Thymus (tissue), 11 donors: Measurements from ENCODE around the gene ATRN. TPM values are rescaled to one million over a fixed set of nuclear protein-coding genes. Genes with fewer than 3 reads are reported as not detected.

Experiments
- DNase-seq, 9 donors: peaks; one replicate each; pipeline ENCODE4 v3.0.0-alpha.2; 2013; ENCODE audit warnings: low spot score in 9 of 9, low read depth in 6 of 9, missing footprints in 1 of 9
- H3K27ac ChIP-seq, 2 donors: one replicate each; pipeline ENCODE4 v1.5.1; 2013; ENCODE audit warnings: control low read depth in 1 of 2, low read depth in 1 of 2, low read length in 1 of 2, mild to moderate bottlenecking in 1 of 2, moderate library complexity in 1 of 2
- H3K27me3 ChIP-seq, 2 donors: one replicate each; pipeline ENCODE4 v1.5.1; 2013; ENCODE audit warnings: low read length in 1 of 2; ENCODE audit not compliant: control insufficient read depth in 2 of 2, insufficient read depth in 1 of 2
- H3K36me3 ChIP-seq, 2 donors: one replicate each; pipeline ENCODE4 v1.5.1; 2013; ENCODE audit warnings: low read length in 1 of 2, mild to moderate bottlenecking in 1 of 2, moderate library complexity in 1 of 2; ENCODE audit not compliant: control insufficient read depth in 2 of 2, insufficient read depth in 2 of 2
- H3K4me1 ChIP-seq, 2 donors: one replicate each; pipeline ENCODE4 v1.5.1; 2013; ENCODE audit warnings: low read length in 2 of 2; ENCODE audit not compliant: control insufficient read depth in 2 of 2, insufficient read depth in 2 of 2
- H3K4me3 ChIP-seq, 2 donors: one replicate each; pipeline ENCODE4 v1.5.1; 2013; ENCODE audit warnings: low read length in 2 of 2, control low read depth in 1 of 2, mild to moderate bottlenecking in 1 of 2
- H3K9me3 ChIP-seq, 2 donors: one replicate each; pipeline ENCODE4 v1.5.1; 2013; ENCODE audit warnings: low read length in 1 of 2, mild to moderate bottlenecking in 1 of 2; ENCODE audit not compliant: control insufficient read depth in 2 of 2, insufficient read depth in 1 of 2
- WGBS: extraction: QIAGEN DNeasy Blood & Tissue Kit; methylation state at CpG from one replicate; pipeline ENCODE4 v1.1.7; 2013; 5-methylcytosine and 5-hydroxymethylcytosine counted together
- polyA plus RNA-seq: library from polyadenylated mRNA; stranded (reverse); fragments of 200-250 nt; gene quantifications from one replicate; pipeline ENCODE4 v1.2.3, GENCODE V29; 2013
- total RNA-seq: library from RNA; stranded (reverse); fragments of 120-200 nt; gene quantifications from one replicate; pipeline ENCODE4 v1.2.4, GENCODE V29; 2013
- donor health status: healthy.

Gene ATRN
- total and polyA plus RNA-seq, 2 donors: 4.8 to 7.4 TPM

DNA sequence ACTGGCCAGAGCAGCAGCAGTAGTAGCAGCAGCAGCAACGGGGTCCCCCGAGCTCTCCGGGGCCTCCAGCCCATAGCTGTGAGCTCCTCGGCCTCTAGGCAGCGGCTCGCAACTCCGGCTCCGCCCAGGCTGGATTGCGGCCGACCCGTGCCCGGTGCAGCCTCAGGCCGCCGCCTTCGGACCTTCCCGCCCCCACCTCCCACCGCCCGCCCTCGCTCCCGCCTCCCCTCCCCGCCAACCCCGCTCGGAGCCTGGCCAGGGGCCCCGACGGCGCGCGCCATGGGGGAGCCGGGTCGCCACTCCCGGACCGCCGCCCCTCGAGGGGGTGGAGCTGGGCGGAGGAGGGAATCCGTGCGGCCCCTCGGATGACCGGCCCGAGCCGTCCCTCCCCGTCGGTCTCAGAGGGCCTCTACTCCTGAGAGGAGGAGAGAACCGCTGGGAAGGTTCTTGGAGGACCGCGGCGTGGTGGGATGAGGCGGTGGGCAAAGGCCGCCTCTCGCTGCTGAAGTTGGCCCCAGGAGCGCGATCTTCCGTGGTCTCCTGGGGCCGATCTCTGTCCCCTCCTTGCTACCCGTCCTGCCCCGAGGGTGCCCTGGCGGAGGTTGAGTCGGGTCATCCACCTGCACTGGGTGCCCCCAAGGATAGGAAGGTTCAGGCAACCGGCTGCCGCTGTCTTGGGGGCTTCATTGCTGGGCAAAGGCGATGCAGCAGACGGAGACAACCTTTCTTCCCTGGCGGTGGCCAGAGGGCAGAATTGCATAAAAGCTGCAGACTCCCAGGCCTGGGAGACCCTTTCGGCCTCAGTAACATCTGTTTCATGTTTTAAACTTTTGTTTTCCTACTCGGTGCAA lies 211.3 kb downstream of the ATRN start, which contains the start of gene ADAM33:
Gene ADAM33 (minus strand): TSS at position 80 of the 851 bp plus-strand sequence. CDS start 6 bp downstream, at position 74.
- 7% methylated on average over 65 of the region's 65 CpGs for whole genome bisulfite sequencing

DNA sequence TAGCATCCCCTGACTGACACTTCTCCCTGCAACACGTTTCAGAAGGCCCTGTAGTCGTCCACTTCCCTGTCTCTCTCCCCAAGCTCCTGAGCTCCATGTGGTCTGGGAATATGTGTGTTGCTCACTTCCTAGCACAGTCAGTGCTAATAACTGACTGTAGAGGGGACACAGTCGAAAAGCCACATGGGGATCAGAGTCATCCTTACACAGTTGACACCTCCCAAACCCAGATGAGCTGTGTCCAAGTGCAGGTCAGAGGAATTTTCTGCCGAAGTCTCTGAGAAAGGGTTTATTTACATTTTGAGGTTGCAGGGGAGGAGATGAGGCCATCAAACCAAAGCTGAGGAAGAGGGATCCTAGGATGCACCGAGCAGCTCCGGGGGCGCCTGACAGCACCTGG lies 214.5 kb downstream of the ATRN start:
- WGBS: 82% methylated on average over 7 of the region's 7 CpGs
- peaks cover 22 to 71% of the 10 kb centered on the region in 2 donors for H3K27me3 ChIP-seq
- DNase-seq: no peak
- H3K4me1 ChIP-seq: no peaks in the 10 kb centered on the region
- H3K9me3 ChIP-seq: no peaks in the 10 kb centered on the region
- H3K4me3 ChIP-seq: no peak overlapping the region
- no peaks in the 10 kb centered on the region for H3K36me3 ChIP-seq
- no peak overlapping the region for H3K27ac ChIP-seq

More for the DNA sequence above, 211.3 kb downstream of the ATRN start, which contains the start of gene ADAM33:
- H3K4me1 ChIP-seq: no peaks in the 10 kb centered on the region
- H3K36me3 ChIP-seq: no peaks in the 10 kb centered on the region
- H3K27me3 ChIP-seq: peaks cover 27 to 94% of the 10 kb centered on the region in 2 donors
- H3K9me3 ChIP-seq: peaks cover 0 to 2% of the 10 kb centered on the region in 2 donors
- H3K4me3 ChIP-seq: no peak within 1 kb of the TSS
- no peak for DNase-seq
- no peak within 1 kb of the TSS for H3K27ac ChIP-seq

DNA sequence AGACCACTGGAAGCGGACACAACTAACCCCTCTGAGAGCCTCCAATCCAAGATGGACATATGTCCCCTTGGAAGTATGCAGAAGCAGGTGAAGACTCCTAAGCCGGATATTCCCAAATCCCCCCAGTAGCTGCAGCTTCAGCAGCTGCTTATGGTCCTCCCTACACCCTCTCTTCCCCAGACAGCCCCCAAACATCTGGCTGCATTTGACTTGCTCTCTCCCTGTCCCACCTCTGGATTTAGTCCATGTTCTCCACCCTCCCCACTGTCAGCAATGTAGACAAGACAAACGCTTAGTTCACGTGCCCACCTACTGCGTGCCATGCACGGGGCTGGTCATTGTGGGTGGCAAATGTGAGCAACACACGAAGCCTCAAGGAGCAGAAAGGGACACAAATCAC lies 215.6 kb downstream of the ATRN start:
- peaks cover 11 to 60% of the 10 kb centered on the region in 2 donors for H3K27me3 ChIP-seq
- WGBS: 94% methylated on average over 7 of the region's 7 CpGs
- H3K4me3 ChIP-seq: no peak overlapping the region
- H3K27ac ChIP-seq: no peak overlapping the region
- no peaks in the 10 kb centered on the region for H3K36me3 ChIP-seq
- H3K4me1 ChIP-seq: no peaks in the 10 kb centered on the region
- DNase-seq: no peak
- H3K9me3 ChIP-seq: no peaks in the 10 kb centered on the region

DNA sequence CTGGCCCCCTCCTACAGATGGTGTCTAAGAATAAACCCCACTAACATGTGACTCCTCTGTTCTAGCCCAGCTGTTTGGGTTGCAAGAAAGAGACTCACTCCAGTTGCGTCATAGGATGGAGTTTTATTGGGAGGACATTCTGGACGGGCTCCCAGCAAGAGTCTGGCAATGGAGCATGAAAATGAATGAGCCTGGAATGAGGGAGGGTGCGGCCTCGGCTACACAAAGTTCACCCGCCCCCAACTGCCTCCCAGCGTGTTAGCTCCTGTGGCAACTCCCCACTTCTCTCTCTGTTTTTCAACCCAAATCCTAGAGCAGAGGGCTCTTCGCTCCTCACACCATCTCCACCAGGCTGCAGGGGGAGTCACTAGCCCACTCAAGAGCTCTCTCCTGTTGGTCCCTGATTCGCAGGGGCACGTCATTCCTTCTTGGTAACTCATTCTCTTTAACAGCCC lies 216.1 kb downstream of the ATRN start:
- WGBS: 84% methylated on average over 9 of the region's 9 CpGs
- no peak for DNase-seq
- no peak overlapping the region for H3K4me3 ChIP-seq
- H3K27me3 ChIP-seq: peaks cover 6 to 55% of the 10 kb centered on the region in 2 donors
- H3K9me3 ChIP-seq: no peaks in the 10 kb centered on the region
- no peaks in the 10 kb centered on the region for H3K36me3 ChIP-seq
- H3K4me1 ChIP-seq: no peaks in the 10 kb centered on the region
- H3K27ac ChIP-seq: no peak overlapping the region

DNA sequence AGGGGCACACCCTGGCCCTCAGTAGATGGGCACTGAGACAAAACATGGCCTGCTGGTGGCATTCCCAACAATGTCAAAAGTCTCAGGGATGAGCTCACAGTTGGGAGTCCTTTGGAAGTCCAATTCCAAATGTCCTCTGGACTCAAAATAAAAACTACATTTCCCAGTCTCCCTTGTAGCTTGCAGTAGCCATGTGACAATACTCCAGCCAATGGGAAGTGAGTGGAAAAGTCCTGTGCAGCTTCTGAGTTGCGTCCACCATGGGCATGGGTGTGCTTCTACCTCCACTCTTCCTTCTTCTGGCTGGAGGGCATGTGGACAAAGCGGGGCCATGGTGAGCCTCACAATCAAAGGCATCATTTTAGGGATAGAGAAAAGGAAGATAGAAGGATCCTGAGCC lies 216.8 kb downstream of the ATRN start:
- no peak overlapping the region for H3K27ac ChIP-seq
- no peaks in the 10 kb centered on the region for H3K4me1 ChIP-seq
- H3K4me3 ChIP-seq: no peak overlapping the region
- DNase-seq: no peak
- peaks cover 0 to 48% of the 10 kb centered on the region in 2 donors for H3K27me3 ChIP-seq
- H3K36me3 ChIP-seq: no peaks in the 10 kb centered on the region
- H3K9me3 ChIP-seq: no peaks in the 10 kb centered on the region
- WGBS: 87% methylated on average over 2 of the region's 2 CpGs

DNA sequence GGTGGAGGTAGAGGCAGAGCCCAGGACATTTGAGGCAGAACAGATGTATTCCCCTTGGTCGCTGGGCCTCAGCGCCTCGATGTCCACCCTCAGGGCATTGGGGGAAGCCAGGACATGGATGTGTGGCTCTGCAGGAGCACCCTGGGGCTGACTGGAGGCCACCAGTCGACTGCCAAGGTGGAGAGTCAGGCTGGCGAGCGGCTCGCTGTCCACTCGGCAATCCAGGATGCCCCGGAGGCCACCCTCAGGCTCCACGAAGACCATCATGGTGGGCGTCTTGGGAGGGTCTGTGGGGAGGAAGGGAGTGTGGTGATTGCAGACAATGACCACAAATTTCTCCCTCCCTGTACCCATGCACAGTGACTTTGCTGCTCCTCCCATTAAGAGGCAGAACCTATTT lies 219.2 kb downstream of the ATRN start:
- no peak for DNase-seq
- Histone ChIP-seq H3K9me3 (no peaks in the 10 kb centered on the region), H3K4me1 (no peaks in the 10 kb centered on the region), H3K27ac (no peak overlapping the region), H3K4me3 (no peak overlapping the region), H3K27me3 (peaks cover 0 to 27% of the 10 kb centered on the region in 2 donors), H3K36me3 (no peaks in the 10 kb centered on the region)
- 94% methylated on average over 11 of the region's 11 CpGs for WGBS

DNA sequence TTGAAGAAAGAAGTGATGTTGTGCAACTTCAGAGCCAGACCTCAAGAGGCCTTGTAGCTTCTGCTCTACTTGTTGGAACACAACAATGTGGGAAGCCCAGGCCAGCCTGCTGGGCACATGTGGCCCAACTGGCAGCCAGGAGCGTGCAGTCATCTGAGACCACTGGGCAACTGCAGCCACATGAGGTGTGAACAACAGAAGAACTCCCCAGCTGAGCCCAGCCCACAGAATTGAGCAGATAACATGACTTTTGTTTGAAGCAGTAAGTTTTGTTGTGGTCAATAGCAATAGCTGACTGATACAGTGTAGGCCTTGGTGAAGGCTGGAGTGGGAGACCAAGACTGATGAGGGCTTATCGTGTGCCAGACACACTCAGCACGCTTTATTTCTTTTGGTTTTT lies 219.6 kb downstream of the ATRN start:
- no peaks in the 10 kb centered on the region for H3K4me1 ChIP-seq
- H3K9me3 ChIP-seq: no peaks in the 10 kb centered on the region
- WGBS: 97% methylated on average over 3 of the region's 3 CpGs
- H3K36me3 ChIP-seq: no peaks in the 10 kb centered on the region
- peaks cover 0 to 22% of the 10 kb centered on the region in 2 donors for H3K27me3 ChIP-seq
- no peak overlapping the region for H3K4me3 ChIP-seq
- no peak for DNase-seq
- H3K27ac ChIP-seq: no peak overlapping the region

DNA sequence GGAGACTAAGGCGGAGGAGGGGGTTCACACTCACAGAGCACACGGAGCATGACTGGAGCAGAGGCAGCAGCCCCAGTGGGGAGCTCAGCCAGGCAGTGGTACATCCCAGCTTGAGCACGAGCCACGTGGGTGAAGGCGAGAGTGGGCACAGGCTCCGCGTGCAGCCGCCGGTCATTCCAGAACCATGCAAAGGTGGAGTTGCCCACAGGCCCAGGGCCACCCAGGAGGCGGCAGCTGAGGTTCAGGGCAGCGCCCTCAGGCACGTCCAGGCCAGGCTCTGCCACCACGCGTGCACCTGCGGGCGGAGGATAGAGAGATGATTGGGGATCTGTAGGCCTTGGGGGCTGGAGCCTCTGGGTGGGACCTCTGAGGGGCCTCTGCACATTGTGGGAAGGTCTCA lies 220.5 kb downstream of the ATRN start:
- no peak overlapping the region for H3K4me3 ChIP-seq
- peaks cover 0 to 2% of the 10 kb centered on the region in 2 donors for H3K9me3 ChIP-seq
- H3K27ac ChIP-seq: no peak overlapping the region
- DNase-seq: no peak
- H3K36me3 ChIP-seq: no peaks in the 10 kb centered on the region
- peaks cover 0 to 17% of the 10 kb centered on the region in 2 donors for H3K27me3 ChIP-seq
- 97% methylated on average over 16 of the region's 16 CpGs for WGBS
- no peaks in the 10 kb centered on the region for H3K4me1 ChIP-seq

DNA sequence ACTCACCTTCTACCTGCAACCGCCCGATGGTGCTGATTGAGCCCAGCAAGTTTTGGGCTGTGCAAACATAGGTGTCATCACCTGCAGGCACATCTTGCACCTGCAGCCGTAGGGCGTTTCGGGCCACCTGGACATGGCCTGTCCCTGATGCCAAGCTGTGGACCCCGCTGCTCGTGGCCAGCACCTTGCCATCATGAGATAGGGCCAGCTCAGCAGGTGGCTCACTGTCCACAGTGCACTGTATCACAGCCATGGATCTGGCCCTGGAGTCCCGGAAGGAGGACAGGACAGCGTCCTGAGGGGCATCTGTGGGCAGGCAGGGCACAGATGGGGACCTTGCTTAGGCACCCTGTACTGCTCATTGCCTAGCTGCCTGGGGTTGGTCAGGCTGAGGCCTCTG lies 221.1 kb downstream of the ATRN start:
- DNase-seq: no peak
- Histone ChIP-seq H3K4me1 (no peaks in the 10 kb centered on the region), H3K27ac (no peak overlapping the region), H3K27me3 (peaks cover 0 to 11% of the 10 kb centered on the region in 2 donors), H3K9me3 (peaks cover 0 to 6% of the 10 kb centered on the region in 2 donors), H3K4me3 (no peak overlapping the region), H3K36me3 (no peaks in the 10 kb centered on the region)
- WGBS: 90% methylated on average over 9 of the region's 9 CpGs
